ENCODE results near the gene LRRC25. TPM values are rescaled to one million over a fixed set of nuclear protein-coding genes. Genes with fewer than 3 reads are reported as not detected.
"Not testable (repeated sequence)": the region's sequence is repeated elsewhere in the genome, so short reads cannot be mapped to it uniquely, and the experiment has no call there.

Gene LRRC25
- total and polyA plus RNA-seq, 2 donors: 2.9 to 7.0 TPM

DNA sequence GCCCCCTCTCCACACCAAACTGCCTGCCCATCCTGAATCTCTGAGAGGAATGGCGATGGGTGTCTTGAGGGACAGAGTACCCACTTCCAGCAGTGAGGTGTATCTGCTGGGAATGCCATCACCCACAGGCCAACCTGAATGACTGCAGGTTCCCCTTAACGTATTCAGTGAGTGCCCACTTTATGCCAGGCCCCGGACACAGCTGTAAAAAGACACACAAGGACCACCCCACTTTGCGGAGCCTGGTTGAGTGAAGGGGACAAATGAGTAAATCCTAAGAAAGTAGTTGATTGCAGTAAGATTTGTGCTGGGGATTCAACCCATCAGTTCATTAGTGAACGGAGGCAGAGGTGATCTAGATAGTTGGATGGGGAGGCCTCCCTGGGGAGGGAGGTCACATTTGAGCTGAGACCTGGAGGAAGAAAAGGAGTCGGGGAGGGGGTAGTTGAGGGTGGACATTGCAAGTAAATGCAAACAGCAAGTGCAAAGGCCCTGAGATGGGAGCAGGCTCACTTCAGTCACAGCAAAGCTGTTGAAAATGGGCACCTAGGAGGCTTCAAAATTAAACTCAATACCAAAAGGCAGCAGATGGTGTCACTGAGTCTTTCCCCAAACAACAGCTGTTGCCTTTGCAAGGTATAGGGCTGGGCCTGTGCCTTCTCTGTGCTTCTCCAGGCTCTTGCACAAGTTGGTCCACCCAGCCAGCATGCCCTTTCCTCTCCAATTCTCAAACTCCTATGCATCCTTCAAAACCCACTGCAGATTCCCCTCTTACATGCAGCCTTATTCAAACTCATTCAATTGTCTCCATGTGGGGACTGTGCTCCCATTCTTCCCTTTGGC, 7.1 kb downstream of the LRRC25 start:
- Histone ChIP-seq H3K27ac (ENCODE audit: low read depth) (no peak overlapping the region), H3K4me3 (ENCODE audit: low read depth, low read length) (no peak overlapping the region), H3K36me3 (ENCODE audit: insufficient read depth) (no peaks in the 10 kb centered on the region), H3K4me1 (ENCODE audit: insufficient read depth) (no peaks in the 10 kb centered on the region)
- DNase-seq (ENCODE audit: extremely low spot score): no peak
- WGBS: 96% methylated on average over 6 of the region's 6 CpGs

DNA sequence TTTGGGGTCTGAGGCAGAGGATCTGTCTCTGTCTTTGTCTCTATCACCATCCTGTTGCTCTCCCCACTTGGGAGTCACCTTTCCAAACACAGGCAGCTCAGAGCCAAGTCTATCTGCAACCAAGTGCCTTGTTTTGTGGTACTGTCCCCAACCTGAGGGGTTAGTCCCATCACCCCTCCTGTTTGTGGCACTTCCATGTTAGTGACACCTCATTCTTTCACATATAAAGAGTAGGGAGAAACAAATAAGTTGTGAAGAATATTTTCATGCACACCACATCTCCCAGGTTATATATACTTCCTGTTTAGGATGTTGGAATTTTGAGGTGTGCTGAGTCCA, 7.7 kb downstream of the LRRC25 start:
- Histone ChIP-seq H3K36me3 (ENCODE audit: insufficient read depth) (no peaks in the 10 kb centered on the region), H3K4me3 (ENCODE audit: low read depth, low read length) (no peak overlapping the region), H3K4me1 (ENCODE audit: insufficient read depth) (no peaks in the 10 kb centered on the region), H3K27ac (ENCODE audit: low read depth) (no peak overlapping the region)
- DNase-seq (ENCODE audit: extremely low spot score): no peak

DNA sequence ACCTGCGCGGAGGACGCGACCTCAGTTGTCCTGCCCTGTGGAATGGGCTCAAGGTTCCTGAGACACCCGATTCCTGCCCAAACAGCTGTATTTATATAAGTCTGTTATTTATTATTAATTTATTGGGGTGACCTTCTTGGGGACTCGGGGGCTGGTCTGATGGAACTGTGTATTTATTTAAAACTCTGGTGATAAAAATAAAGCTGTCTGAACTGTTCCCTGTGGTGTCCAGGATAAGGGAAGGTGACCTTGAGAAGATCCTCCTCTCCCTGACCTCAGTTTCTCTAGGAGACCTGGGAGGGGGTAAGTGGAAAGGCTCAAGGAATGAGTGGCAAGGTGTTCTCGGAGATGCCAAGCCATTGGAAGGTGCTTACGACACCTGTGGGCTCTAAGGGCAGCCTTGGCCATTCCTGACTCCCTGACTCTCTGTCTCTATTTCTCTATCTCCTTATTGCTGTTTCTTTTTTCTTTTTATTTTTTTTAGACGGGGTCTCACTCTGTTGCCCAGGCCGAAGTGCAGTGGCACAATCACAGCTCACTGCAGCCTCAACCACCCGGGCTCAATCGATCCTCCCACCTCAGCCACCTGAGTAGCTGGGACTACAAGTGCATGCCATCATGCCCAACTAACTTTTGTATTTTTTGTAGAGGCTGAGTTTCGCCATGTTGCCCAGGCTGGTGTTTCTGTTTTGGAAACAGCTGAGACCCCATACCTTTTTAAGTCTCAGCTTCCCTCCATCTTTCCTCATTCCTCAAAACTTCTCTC, 8.3 kb downstream of the LRRC25 start:
- Histone ChIP-seq H3K4me3 (ENCODE audit: low read depth, low read length) (no peak overlapping the region), H3K36me3 (ENCODE audit: insufficient read depth) (no peaks in the 10 kb centered on the region), H3K27ac (ENCODE audit: low read depth) (no peak overlapping the region), H3K4me1 (ENCODE audit: insufficient read depth) (no peaks in the 10 kb centered on the region)
- no peak for DNase-seq (ENCODE audit: extremely low spot score)
- WGBS: 84% methylated on average over 13 of the region's 13 CpGs

DNA sequence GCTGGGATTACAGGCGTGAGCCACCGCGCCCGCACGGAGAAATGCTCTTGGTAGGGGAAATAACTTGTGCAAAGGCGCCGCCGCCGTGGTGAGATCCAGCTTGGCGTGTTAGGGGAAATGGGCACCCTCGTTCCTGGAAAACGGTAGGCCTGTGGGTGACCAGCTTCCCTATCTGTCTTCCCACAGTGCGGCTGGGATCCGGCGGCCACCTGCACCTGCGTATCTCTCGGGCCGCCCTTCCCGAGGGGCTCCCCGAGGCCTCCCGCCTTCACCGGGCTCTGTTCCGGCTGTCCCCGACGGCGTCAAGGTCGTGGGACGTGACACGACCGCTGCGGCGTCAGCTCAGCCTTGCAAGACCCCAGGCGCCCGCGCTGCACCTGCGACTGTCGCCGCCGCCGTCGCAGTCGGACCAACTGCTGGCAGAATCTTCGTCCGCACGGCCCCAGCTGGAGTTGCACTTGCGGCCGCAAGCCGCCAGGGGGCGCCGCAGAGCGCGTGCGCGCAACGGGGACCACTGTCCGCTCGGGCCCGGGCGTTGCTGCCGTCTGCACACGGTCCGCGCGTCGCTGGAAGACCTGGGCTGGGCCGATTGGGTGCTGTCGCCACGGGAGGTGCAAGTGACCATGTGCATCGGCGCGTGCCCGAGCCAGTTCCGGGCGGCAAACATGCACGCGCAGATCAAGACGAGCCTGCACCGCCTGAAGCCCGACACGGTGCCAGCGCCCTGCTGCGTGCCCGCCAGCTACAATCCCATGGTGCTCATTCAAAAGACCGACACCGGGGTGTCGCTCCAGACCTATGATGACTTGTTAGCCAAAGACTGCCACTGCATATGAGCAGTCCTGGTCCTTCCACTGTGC, 9.1 kb downstream of the LRRC25 start:
- 8% methylated on average over 86 of the region's 86 CpGs for WGBS
- no peaks in the 10 kb centered on the region for H3K36me3 ChIP-seq (ENCODE audit: insufficient read depth)
- no peak for DNase-seq (ENCODE audit: extremely low spot score)
- H3K27ac ChIP-seq (ENCODE audit: low read depth): no peak overlapping the region
- H3K4me1 ChIP-seq (ENCODE audit: insufficient read depth): no peaks in the 10 kb centered on the region
- peak overlapping the region; percentile 1 for H3K4me3 ChIP-seq (ENCODE audit: low read depth, low read length)

DNA sequence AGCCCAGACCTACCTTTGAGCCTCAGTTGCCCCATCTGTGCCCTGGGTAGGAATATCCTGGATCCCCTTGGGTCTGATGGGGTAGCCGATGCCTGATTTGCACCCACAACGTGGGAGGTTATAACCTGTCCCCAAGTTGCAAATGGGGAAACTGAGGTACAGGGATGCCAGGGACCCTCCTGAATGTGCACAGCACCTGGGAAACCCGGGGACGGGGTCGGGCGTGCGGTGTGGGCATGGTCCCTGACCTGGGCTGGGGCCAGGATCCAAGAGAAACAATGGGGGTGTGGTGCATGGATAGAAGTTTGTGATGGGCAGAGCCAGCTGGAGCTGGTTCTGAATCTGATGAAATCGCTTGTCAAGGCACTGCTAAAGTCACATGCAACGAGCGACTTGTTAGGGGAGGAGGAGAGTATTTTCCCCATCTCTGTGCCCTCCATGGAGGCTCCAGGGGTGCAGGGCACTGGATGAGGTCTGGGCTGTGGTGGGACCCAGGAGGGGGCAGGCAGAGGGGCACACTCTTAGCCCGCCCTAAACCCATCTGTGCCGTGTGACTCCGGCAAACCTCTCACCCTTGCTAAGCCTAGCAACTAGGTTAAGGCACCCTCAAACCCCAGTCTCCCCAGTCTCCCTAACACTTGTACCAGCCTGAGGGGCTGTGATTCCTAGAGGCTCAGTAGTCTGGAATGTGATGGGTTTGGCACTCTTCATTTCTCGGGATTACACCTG, 10.7 kb downstream of the LRRC25 start:
- 76% methylated on average over 14 of the region's 14 CpGs for WGBS
- DNase-seq (ENCODE audit: extremely low spot score): no peak
- Histone ChIP-seq H3K4me1 (ENCODE audit: insufficient read depth) (no peaks in the 10 kb centered on the region), H3K4me3 (ENCODE audit: low read depth, low read length) (peak overlapping the region; percentile 11), H3K27ac (ENCODE audit: low read depth) (no peak overlapping the region), H3K36me3 (ENCODE audit: insufficient read depth) (no peaks in the 10 kb centered on the region)

DNA sequence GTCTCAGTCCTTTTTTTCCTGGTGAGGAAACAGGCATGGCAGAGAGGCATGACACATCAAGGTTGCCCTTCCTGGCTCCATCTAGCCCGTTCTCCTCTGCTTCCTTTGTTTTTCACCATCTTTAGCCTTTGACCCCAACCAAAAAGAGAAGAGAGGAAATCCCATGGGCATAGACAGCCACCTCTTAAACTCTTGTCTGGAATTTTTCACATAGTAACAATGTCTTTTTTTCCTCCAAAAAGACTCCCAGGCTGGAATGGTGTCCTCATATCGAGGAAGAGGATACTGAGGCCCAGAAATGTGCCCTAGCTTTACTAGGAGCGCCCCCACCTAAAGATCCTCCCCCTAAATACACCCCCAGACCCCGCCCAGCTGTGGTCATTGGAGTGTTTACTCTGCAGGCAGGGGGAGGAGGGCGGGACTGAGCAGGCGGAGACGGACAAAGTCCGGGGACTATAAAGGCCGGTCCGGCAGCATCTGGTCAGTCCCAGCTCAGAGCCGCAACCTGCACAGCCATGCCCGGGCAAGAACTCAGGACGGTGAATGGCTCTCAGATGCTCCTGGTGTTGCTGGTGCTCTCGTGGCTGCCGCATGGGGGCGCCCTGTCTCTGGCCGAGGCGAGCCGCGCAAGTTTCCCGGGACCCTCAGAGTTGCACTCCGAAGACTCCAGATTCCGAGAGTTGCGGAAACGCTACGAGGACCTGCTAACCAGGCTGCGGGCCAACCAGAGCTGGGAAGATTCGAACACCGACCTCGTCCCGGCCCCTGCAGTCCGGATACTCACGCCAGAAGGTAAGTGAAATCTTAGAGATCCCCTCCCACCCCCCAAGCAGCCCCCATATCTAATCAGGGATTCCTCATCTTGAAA, 11.5 kb downstream of the LRRC25 start, which contains the start of gene GDF15:
Gene GDF15 (plus strand): TSS at position 484 of the 868 bp plus-strand sequence. CDS start 32 bp downstream, at position 516.
- H3K36me3 ChIP-seq (ENCODE audit: insufficient read depth): no peaks in the 10 kb centered on the region
- 35% methylated on average over 33 of the region's 33 CpGs for WGBS
- H3K4me1 ChIP-seq (ENCODE audit: insufficient read depth): no peaks in the 10 kb centered on the region
- no peak for DNase-seq (ENCODE audit: extremely low spot score)
- H3K27ac ChIP-seq (ENCODE audit: low read depth): no peak within 1 kb of the TSS
- peak within 1 kb of the TSS; percentile 11 for H3K4me3 ChIP-seq (ENCODE audit: low read depth, low read length)

DNA sequence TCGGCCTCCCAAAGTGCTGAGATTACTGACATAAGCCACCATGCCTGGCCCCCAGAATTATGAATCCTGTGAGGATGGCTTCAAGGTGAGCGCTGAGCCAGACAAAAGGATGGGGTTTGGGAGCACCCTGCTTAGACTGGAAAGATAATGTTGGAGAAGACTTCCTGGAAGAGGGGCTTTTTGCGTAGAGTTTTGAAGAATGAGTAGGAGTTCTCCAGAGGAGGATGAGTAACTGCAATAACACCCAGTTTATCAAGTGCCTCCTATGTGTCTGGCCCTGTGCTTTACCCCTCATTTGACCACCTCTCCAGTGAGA, 12.1 kb downstream of the LRRC25 start:
- 94% methylated on average over 3 of the region's 3 CpGs for WGBS
- Histone ChIP-seq H3K4me3 (ENCODE audit: low read depth, low read length) (no peak overlapping the region), H3K36me3 (ENCODE audit: insufficient read depth) (no peaks in the 10 kb centered on the region), H3K4me1 (ENCODE audit: insufficient read depth) (no peaks in the 10 kb centered on the region), H3K27ac (ENCODE audit: low read depth) (no peak overlapping the region)
- no peak for DNase-seq (ENCODE audit: extremely low spot score)

DNA sequence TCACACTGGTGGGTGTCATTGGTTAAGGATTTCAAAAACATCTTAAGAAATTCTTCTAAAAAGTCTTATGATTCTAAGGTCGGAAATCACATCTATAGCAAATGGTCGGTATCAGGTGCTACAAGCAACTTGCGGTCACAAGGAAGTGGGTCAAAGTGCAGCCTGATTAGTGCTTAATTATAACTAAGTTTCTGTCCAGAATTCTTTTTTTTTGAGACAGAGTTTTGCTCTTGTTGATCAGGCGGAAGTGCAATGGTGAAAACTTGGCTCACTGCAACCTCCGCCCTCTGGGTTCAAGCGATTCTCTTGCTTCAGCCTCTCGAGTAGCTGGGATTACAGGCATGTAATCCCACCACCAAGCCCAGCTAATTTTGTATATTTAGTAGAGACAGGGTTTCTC, 12.6 kb downstream of the LRRC25 start:
- H3K4me3 ChIP-seq (ENCODE audit: low read depth, low read length): no peak overlapping the region
- DNase-seq (ENCODE audit: extremely low spot score): no peak
- 86% methylated on average over 7 of the region's 7 CpGs for WGBS
- no peaks in the 10 kb centered on the region for H3K36me3 ChIP-seq (ENCODE audit: insufficient read depth)
- no peak overlapping the region for H3K27ac ChIP-seq (ENCODE audit: low read depth)
- no peaks in the 10 kb centered on the region for H3K4me1 ChIP-seq (ENCODE audit: insufficient read depth)

DNA sequence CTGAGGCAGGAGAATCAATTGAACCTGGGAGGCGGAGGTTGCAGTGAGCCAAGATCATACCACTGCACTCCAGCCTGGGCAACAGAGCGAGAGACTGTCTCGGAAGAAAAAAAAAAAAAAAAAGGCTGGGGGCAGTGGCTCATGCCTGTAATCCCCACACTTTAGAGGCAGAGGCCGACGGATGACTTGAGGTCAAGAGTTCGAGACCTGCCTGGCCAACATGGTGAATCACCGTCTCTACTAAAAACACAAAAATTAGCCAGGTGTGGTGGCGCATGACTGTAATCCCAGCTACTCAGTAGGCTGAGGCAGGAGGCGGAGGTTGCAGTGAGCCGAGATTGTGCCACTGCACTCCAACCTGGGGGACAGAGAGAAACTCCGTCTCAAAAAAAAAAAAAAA, 13.8 kb downstream of the LRRC25 start:
- not testable (repeated sequence) for DNase-seq (ENCODE audit: extremely low spot score); H3K36me3 ChIP-seq (ENCODE audit: insufficient read depth); H3K27ac ChIP-seq (ENCODE audit: low read depth); H3K4me1 ChIP-seq (ENCODE audit: insufficient read depth); H3K4me3 ChIP-seq (ENCODE audit: low read depth, low read length)
- 94% methylated on average over 11 of the region's 11 CpGs for WGBS

DNA sequence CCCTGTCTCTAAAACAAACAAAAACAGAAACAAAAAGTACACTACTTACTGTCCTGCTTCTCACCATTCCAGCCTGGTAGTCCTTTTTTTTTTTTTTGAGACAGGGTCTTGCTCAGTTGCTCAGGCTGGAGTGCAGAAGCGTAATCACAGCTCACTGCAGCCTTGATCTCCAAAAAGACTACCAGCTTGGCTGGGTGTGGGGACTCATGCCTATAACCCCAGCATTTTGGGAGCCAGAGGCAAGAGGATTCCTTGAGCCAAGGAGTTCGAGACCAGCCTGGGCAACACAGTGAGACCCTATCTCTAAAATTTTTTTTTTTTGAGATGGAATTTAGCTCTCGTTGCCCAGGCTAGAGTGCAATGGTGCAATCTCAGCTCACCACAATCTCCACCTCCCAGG, 16.6 kb downstream of the LRRC25 start:
- Histone ChIP-seq H3K36me3 (ENCODE audit: insufficient read depth) (no peaks in the 10 kb centered on the region), H3K4me1 (ENCODE audit: insufficient read depth) (no peaks in the 10 kb centered on the region), H3K4me3 (ENCODE audit: low read depth, low read length) (no peak overlapping the region), H3K27ac (ENCODE audit: low read depth) (peak overlapping the region; percentile 89)
- 74% methylated on average over 3 of the region's 3 CpGs for WGBS
- no peak for DNase-seq (ENCODE audit: extremely low spot score)

DNA sequence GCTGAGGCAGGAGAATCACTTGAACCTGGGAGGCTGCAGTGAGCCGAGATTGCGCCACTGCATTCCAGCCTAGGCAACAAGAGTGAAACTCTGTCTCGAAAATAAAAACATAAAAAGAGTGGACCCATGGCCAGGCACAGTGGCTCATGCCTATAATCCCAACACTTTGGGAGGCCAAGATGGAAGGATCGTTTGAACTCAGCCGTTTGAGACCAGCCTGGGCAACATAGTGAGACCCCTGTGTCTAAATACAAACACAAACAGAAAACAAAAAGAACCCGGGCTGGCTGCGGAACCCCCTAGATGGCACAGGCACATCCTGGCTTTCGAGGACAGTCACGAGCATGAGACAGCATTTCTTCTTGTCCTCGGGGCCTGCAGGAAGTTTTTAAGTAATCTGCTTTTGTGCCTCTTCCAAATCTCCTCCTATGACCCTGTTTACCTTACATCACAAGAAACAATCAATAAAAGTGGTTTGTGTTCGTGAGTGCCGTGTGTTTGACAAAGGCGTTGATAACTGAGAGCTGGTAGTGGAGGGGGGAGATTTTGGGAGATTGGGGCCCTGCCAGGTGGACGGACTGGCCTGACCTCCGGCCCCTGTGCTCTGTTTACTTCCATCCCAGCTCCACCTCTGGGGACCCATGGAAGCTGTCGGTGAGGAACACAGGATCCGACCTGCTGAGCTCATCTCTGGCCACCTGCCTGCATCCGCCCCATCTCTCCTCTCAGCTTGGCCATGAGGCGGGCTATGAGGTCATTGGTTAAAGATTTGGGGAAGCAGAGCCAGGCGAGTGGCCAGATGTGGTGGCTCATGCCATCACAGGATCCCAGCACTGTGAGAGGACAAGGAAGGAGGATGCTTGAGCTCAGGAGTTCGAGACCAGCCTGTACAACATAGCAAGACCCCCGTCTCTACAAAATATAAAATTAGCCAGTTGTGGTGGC, 17.3 kb downstream of the LRRC25 start:
- Histone ChIP-seq H3K27ac (ENCODE audit: low read depth) (peak overlapping the region; percentile 92), H3K4me3 (ENCODE audit: low read depth, low read length) (no peak overlapping the region), H3K4me1 (ENCODE audit: insufficient read depth) (no peaks in the 10 kb centered on the region), H3K36me3 (ENCODE audit: insufficient read depth) (no peaks in the 10 kb centered on the region)
- DNase-seq (ENCODE audit: extremely low spot score): peak; percentile 53
- 32% methylated on average over 22 of the region's 22 CpGs for WGBS

DNA sequence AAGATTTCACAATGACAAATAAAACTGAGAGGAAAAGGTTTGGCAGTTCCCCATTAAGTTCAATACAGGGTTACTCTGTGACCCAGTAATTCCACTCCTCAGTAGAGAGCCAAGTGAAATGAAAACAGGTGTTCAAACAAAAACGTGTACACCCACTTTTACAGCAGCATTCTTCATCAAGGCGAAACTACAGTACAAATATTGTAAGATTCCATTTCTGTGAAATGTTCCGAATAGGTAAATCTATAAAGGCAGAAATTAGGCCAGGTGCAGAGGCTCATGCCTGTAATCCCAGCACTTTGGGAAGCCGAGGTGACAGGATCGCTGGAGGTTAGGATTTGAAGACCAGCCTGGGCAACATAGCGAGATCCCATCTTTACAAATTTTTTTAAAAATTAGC, 20.4 kb downstream of the LRRC25 start:
- WGBS: 72% methylated on average over 6 of the region's 6 CpGs

More for the DNA sequence above, 20.4 kb downstream of the LRRC25 start:
- H3K27ac ChIP-seq (ENCODE audit: low read depth): peak overlapping the region; percentile 60
- peak; percentile 53 for DNase-seq (ENCODE audit: extremely low spot score)
- H3K4me3 ChIP-seq (ENCODE audit: low read depth, low read length): no peak overlapping the region
- H3K4me1 ChIP-seq (ENCODE audit: insufficient read depth): no peaks in the 10 kb centered on the region
- H3K36me3 ChIP-seq (ENCODE audit: insufficient read depth): no peaks in the 10 kb centered on the region
